ENCODE measurements around the gene ESR1.

ESR1 gene

GRCh38 chr6:151807513-151808370 lies at the start of gene ESR1:
ESR1 (plus strand) TSS chr6:151807682; CDS start chr6:151807913, 231 bp downstream.
- Mint-ChIP-seq H3K4me3 (peak within 1 kb of the TSS; percentile 57), H3K36me3 (no peaks in the 10 kb centered on the region), H3K9me3 (no peaks in the 10 kb centered on the region), H3K4me1 (peaks cover 18% of the 10 kb centered on the region), H3K27ac (no peak within 1 kb of the TSS)
- DNase-seq (ENCODE audit: low spot score in 2 of 2) (peak in 1 of 2 donors; percentile 51), ATAC-seq (peak; percentile 42)

DNA sequence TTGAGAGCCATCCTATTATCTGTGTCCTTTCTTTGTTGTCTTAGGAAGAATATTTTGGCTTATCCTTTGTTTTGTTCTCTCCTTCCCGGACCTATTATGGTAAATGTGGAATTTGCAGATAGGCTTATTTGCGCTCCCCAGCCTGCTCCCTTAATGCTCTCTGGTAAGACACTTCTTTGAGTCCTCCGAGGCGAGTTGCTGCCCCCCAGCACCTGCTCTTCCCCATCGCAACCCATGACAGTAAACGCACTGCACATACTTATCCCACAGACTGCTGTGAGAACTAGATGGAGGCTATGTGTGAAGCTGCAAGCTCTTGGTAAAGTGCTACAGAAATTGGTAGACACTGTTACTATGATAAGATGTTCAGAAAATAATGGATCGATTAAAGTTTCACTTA lies 47.0 kb upstream of the ESR1 start:
- Mint-ChIP-seq H3K27ac (no peak overlapping the region), H3K4me1 (peaks cover 21% of the 10 kb centered on the region), H3K4me3 (no peak overlapping the region), H3K9me3 (no peaks in the 10 kb centered on the region), H3K36me3 (no peaks in the 10 kb centered on the region)
- ATAC-seq = no peak
- no peak for DNase-seq (ENCODE audit: low spot score in 2 of 2)

GRCh38 chr6:151761851-151762250 lies 45.6 kb upstream of the ESR1 start:
- no peak for DNase-seq (ENCODE audit: low spot score in 2 of 2)
- Mint-ChIP-seq H3K4me1 (peaks cover 21% of the 10 kb centered on the region), H3K36me3 (no peaks in the 10 kb centered on the region), H3K27ac (no peak overlapping the region), H3K9me3 (no peaks in the 10 kb centered on the region), H3K4me3 (no peak overlapping the region)
- no peak for ATAC-seq

DNA sequence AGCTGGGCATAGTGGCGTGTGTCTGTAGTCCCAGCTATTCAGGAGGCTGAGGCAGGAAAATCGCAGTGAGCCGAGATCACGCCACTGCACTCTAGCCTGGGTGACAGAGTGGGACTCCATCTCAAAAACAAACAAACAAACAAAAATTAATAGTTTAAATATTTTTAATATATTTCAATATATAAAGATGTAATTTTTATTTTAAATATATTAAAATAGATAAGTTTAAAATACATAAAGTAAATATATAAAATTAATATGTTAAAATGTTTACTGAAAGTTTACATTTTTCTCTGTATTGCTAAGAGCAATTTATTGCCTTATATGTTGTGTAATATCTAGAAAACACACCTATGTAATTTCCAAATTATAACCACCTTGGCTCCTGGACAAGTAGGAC lies 44.7 kb upstream of the ESR1 start:
- Mint-ChIP-seq H3K4me3 (no peak overlapping the region), H3K36me3 (no peaks in the 10 kb centered on the region), H3K27ac (no peak overlapping the region), H3K9me3 (no peaks in the 10 kb centered on the region), H3K4me1 (peaks cover 13% of the 10 kb centered on the region)
- ATAC-seq = no peak
- DNase-seq (ENCODE audit: low spot score in 2 of 2) = no peak

GRCh38 chr6:151763303-151763702 lies 44.2 kb upstream of the ESR1 start:
- no peak overlapping the region for H3K4me3 Mint-ChIP-seq
- H3K4me1 Mint-ChIP-seq = peaks cover 12% of the 10 kb centered on the region
- no peak for ATAC-seq
- H3K36me3 Mint-ChIP-seq = no peaks in the 10 kb centered on the region
- no peak for DNase-seq (ENCODE audit: low spot score in 2 of 2)
- no peaks in the 10 kb centered on the region for H3K9me3 Mint-ChIP-seq
- no peak overlapping the region for H3K27ac Mint-ChIP-seq

GRCh38 chr6:151763938-151764680 lies 43.4 kb upstream of the ESR1 start:
- DNase-seq (ENCODE audit: low spot score in 2 of 2) (peak in 1 of 2 donors; percentile 54), ATAC-seq (peak; percentile 71)
- H3K27ac Mint-ChIP-seq = no peak overlapping the region
- H3K9me3 Mint-ChIP-seq = no peaks in the 10 kb centered on the region
- peaks cover 12% of the 10 kb centered on the region for H3K4me1 Mint-ChIP-seq
- H3K36me3 Mint-ChIP-seq = no peaks in the 10 kb centered on the region
- no peak overlapping the region for H3K4me3 Mint-ChIP-seq

DNA sequence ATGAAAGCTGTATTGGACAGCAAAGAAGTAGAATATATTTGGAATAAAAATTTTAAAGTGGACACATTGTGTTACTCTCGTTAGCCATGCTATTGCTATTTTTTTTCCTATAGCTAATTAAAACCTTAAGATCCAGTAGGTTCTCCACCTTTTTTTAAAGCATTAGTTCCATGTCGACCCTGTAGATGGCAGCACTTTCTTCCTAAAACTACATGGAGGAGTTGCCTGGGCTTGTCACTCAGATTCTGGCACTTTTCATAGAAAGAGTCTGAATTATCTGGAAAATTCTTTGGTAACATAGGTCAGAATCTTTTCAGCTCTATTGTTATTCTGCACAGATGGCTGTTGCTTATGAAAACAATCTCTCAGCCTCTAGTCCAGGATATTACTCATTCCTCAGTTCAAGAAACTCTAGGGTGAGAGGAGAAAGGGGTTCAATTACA lies 42.0 kb upstream of the ESR1 start:
- Mint-ChIP-seq H3K4me3 (no peak overlapping the region), H3K4me1 (peaks cover 12% of the 10 kb centered on the region), H3K36me3 (no peaks in the 10 kb centered on the region), H3K27ac (no peak overlapping the region), H3K9me3 (no peaks in the 10 kb centered on the region)
- DNase-seq (ENCODE audit: low spot score in 2 of 2) (peak; percentile 11 to 60), ATAC-seq (peak; percentile 60)

DNA sequence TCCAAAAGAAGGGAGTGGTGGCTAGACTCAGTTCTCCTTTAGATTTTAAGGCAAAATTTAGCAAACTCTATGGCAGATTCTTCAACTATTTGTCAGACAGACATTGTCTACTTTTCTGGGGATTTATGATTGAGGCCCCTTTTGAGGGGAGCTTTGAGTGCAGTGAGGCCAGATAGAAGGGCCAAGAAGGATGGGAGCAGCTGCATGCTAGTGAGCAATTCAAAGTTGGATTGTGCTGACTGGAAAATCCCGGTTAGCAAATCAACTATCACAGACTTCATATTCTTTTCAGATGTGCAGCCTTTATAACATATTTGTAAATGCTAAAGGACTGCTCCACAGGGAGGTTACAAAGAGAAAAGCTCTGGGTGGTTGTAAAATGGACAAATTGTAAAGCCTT lies 35.0 kb upstream of the ESR1 start:
- no peaks in the 10 kb centered on the region for H3K9me3 Mint-ChIP-seq
- H3K27ac Mint-ChIP-seq = no peak overlapping the region
- ATAC-seq = no peak
- no peaks in the 10 kb centered on the region for H3K4me1 Mint-ChIP-seq
- H3K4me3 Mint-ChIP-seq = no peak overlapping the region
- H3K36me3 Mint-ChIP-seq = no peaks in the 10 kb centered on the region
- DNase-seq (ENCODE audit: low spot score in 2 of 2) = peak in 1 of 2 donors; percentile 15

- DNase-seq (ENCODE audit: low spot score in 2 of 2) (peak in 1 of 2 donors; percentile 12), ATAC-seq (no peak)
Measured at GRCh38 chr6:151773382-151773781, 34.1 kb upstream of the ESR1 start.

GRCh38 chr6:151782560-151782959 lies 24.9 kb upstream of the ESR1 start:
- Mint-ChIP-seq H3K27ac (no peak overlapping the region), H3K4me3 (no peak overlapping the region), H3K36me3 (no peaks in the 10 kb centered on the region), H3K4me1 (no peaks in the 10 kb centered on the region), H3K9me3 (no peaks in the 10 kb centered on the region)
- ATAC-seq = no peak
- DNase-seq (ENCODE audit: low spot score in 2 of 2) = no peak

More at GRCh38 chr6:151773382-151773781, 34.1 kb upstream of the ESR1 start:
- no peaks in the 10 kb centered on the region for H3K36me3 Mint-ChIP-seq
- H3K9me3 Mint-ChIP-seq = no peaks in the 10 kb centered on the region
- no peak overlapping the region for H3K4me3 Mint-ChIP-seq
- H3K27ac Mint-ChIP-seq = no peak overlapping the region
- H3K4me1 Mint-ChIP-seq = no peaks in the 10 kb centered on the region

DNA sequence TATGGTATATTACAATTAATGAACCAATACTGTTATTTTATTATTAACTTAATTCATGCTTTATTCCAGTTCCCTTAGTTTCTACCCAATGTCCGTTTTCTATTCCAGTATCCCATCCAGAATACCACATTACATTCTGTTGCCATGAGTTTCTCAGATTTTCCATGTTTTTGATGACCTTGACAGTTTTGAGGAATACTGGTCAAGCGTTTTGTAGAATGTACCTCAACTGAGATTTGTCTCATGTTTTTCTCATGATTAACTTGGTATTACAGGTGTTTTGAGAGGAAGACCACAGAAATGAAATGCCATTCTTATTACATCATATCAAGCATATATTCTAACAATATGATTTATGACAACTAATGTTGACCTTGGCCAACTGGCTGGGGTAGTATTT lies 23.8 kb upstream of the ESR1 start:
- DNase-seq (ENCODE audit: low spot score in 2 of 2) (no peak), ATAC-seq (no peak)
- no peak overlapping the region for H3K27ac Mint-ChIP-seq
- no peaks in the 10 kb centered on the region for H3K36me3 Mint-ChIP-seq
- H3K4me3 Mint-ChIP-seq = no peak overlapping the region
- H3K4me1 Mint-ChIP-seq = no peaks in the 10 kb centered on the region
- no peaks in the 10 kb centered on the region for H3K9me3 Mint-ChIP-seq

DNA sequence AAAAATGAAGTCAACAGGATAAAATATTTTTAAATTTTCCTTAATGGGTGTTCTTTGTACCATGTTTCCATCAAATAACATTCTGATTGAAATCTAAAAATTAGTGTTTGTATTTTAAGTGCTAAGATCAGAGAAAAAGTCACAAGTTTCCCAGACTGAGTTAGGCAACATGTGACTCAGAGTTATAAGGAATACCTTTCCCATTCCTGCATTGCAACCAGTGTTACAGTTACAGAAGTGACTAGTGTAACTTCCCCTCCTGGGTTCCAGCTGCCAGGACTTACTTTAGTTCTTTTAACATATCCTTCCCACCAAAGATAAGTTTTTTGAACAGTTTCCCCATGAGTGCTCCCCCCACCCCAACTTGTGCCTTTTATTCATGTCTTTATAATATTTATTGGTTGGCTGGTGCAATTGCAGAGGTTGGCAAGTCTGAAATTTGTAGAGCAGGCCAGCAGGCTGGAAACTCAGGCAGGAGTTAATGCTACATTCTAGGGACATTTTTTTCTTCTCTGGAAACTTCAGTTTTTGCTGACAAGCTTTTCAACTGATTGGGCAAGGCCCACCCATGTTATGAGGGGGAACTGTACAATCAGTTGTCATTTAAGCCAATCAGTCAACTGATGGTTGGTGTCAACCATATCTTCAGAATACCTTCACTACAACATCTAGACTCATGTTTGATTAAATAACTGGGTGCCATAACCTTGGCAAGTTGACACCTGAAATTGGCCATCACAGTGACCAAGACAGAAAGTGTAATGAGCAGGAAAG lies 22.9 kb upstream of the ESR1 start:
- H3K9me3 Mint-ChIP-seq = no peaks in the 10 kb centered on the region
- H3K27ac Mint-ChIP-seq = no peak overlapping the region
- H3K36me3 Mint-ChIP-seq = no peaks in the 10 kb centered on the region
- H3K4me3 Mint-ChIP-seq = no peak overlapping the region
- ATAC-seq = no peak
- DNase-seq (ENCODE audit: low spot score in 2 of 2) = no peak
- no peaks in the 10 kb centered on the region for H3K4me1 Mint-ChIP-seq

- DNase-seq (ENCODE audit: low spot score in 2 of 2) = no peak
Measured at GRCh38 chr6:151796842-151797530, 10.5 kb upstream of the ESR1 start.

DNA sequence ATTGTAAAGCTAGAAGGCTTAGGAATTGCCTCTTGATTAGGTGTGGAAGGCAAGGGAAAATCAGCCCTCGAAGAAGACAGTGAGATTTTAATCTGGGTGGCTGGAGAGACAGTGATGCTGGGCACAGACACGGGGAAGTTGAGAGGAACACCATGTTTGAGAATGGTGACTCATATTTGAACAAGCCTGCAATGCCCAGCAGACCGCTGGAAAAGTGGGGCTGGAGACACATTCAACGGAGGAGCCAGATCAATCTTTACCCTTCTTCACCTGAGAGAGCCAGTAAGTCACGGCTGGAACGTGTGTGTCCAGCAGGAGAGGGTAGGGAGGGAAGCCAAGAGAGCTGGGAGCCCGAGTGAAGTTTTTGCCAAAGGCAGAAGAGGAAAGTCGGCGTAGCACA lies 3.7 kb upstream of the ESR1 start:
- DNase-seq (ENCODE audit: low spot score in 2 of 2) (no peak), ATAC-seq (no peak)
- H3K36me3 Mint-ChIP-seq = no peaks in the 10 kb centered on the region
- H3K4me1 Mint-ChIP-seq = peaks cover 12% of the 10 kb centered on the region
- no peaks in the 10 kb centered on the region for H3K9me3 Mint-ChIP-seq
- no peak overlapping the region for H3K27ac Mint-ChIP-seq
- H3K4me3 Mint-ChIP-seq = no peak overlapping the region

More at GRCh38 chr6:151796842-151797530, 10.5 kb upstream of the ESR1 start:
- Mint-ChIP-seq H3K4me3 (no peak overlapping the region), H3K36me3 (no peaks in the 10 kb centered on the region), H3K27ac (no peak overlapping the region), H3K4me1 (no peaks in the 10 kb centered on the region), H3K9me3 (no peaks in the 10 kb centered on the region)
- ATAC-seq = no peak
